Stimulated activated memory B cell treated with anti-CD40 and anti-IgM and Interleukin-4, amounts not matched to agents 10 μg/mL and 1 μg/mL and 100 μg/mL, for 72 hours (primary cell): ENCODE results near the gene KCNH2.

Source experiments
- ATAC-seq: fragments of 150-1000 bp; cut with Tn5 transposase; 2 replicates; pipeline ENCODE4 v1.10.0; 2021
- H3K27ac Mint-ChIP-seq: one replicate; pipeline ENCODE4 v1.8.0; 2022; ENCODE audit warnings: mild to moderate bottlenecking, mixed read lengths
- H3K27me3 Mint-ChIP-seq: one replicate; pipeline ENCODE4 v1.8.0; 2022; ENCODE audit warnings: mixed read lengths
- H3K36me3 Mint-ChIP-seq: one replicate; pipeline ENCODE4 v1.8.0; 2022; ENCODE audit warnings: mixed read lengths
- H3K4me1 Mint-ChIP-seq: one replicate; pipeline ENCODE4 v1.8.0; 2022; ENCODE audit warnings: mixed read lengths
- H3K4me3 Mint-ChIP-seq: one replicate; pipeline ENCODE4 v1.8.0; 2022; ENCODE audit warnings: mild to moderate bottlenecking, moderate library complexity, mixed read lengths
- H3K9me3 Mint-ChIP-seq: one replicate; pipeline ENCODE4 v1.8.0; 2022; ENCODE audit warnings: mixed read lengths

Gene KCNH2

DNA sequence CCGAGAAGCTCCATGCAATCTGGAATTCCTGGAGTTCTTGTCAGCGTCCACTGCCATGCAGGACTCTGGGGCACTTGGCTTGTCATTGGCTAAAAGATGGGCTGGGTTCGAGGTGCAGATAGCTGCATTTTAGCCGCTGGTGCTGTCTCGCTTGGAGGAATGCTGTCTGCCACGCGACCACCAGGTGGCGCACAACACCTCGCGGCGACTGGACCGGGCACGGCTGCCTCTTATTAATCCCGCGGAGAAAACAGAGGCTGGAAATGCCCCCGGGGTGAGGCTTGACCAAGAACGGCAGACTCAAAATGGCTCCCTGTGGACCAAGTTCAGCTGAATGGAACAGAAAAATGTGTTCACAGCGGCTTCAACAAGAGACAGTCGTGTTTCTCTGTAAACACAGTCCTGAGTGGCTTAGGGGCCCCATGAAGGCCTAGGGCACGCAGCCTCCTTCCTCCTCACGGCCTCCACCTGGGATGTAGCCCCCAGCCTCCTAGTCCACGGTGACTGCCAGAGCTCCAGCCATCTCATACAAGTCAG is 79.6 kb downstream of the KCNH2 start:
- Mint-ChIP-seq H3K27ac (peak overlapping the region; percentile 83), H3K4me3 (peak overlapping the region; percentile 66), H3K36me3 (peaks cover 6% of the 10 kb centered on the region), H3K4me1 (peaks cover 73% of the 10 kb centered on the region), H3K9me3 (peaks cover 5% of the 10 kb centered on the region), H3K27me3 (peaks cover 6% of the 10 kb centered on the region)
- ATAC-seq, result peak; percentile 74

DNA sequence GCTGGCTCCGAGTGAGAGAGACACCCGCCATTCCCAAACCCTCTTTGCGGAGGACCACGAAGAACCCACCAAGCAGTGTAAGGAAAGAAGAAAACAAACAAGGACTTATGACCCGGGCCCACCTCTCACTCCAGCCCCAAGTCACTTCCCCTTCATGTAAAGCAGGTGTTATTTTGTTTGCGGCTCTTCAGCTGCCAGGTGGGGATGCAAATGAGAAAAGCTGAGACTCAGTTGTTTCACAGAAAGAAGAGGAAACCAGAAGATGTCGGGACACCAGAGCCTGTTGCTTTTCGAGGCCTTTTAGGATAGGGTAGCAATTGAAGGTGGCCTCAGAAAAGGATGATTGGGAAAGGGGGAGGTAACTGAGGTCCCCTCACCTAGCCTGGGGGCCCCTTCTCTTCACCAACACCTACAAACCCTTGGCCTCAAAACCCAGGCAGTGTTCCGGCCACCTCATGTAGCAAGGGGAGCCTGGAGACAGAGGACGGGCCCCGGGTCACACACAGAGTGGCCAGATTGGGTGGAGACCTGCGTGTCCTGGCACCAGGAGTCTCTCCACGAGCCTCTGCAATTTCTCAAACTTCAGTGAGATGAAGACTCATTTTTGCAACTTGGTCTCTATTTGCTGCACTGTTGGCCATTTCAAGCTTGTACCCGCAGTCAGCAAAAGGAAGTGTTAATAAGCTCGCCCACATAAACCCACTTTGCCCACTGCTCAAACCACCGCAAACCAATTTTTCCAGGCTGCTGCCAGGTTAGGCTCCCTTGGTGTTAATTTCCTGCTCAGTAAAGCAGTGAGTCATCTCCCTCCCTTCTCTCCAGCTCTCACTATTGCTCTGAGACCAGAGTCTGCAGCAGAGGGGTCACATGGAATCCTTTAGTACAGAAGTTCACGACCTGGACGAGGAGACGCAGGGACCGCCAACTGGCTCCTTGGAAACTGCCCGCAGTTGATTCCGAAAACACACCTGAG is 80.3 kb downstream of the KCNH2 start:
- Mint-ChIP-seq H3K9me3 (peaks cover 5% of the 10 kb centered on the region), H3K27ac (peak overlapping the region; percentile 83), H3K4me3 (peak overlapping the region; percentile 66), H3K4me1 (peaks cover 68% of the 10 kb centered on the region), H3K27me3 (no peaks in the 10 kb centered on the region), H3K36me3 (peaks cover 6% of the 10 kb centered on the region)
- peak; percentile 85 for ATAC-seq

DNA sequence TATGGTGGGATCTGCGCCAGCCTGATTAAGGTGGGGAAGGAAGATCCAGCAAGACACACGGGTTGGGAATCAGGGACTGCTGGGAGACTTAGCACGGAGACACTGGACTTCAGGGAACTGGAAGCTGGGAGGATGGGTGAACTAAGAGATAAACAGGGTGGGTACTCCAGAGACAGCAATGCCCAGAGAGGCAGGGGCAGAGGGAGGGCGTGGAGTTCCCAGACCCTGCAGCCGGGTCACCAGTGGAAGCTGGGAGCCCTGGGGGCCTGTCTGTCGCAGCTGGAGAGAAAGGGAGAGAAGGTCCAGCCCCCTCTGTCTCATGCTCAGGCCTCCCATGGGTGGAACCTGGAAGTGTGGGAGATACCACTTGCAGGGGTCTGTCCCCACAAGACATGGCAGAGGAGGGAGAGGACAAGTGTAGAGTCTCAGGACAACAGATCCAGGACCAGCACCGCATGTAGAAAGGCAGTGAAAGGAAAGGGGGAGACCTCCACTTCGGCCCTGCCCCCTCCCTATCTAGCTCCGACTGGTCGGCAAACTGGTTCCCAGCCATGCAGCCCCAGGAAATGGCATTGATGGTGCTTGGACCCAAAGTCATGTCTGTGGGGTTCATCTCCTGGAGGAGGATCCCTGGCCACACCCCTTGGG is 81.4 kb downstream of the KCNH2 start:
- H3K27ac Mint-ChIP-seq, result peak overlapping the region; percentile 83
- H3K36me3 Mint-ChIP-seq, result peaks cover 6% of the 10 kb centered on the region
- no peaks in the 10 kb centered on the region for H3K27me3 Mint-ChIP-seq

DNA sequence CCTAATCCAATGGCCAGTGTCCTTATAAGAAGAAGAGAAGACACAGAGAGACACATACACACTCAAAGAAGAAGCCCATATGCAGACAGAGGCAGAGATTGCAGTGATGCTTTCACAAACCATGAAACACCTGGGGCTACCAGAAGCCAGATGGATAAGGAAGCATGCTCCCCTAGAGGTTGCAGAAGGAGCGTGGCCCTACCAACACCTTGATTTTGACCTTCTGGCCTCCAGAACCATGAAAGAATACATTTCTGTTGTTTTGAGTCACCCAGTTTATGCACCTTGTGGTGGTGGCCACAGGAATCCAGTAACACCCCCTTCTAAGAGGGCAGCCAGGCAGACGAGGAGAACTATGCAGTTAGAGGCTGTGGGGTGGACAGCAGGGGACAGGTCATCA is 82.3 kb downstream of the KCNH2 start:
- no peaks in the 10 kb centered on the region for H3K27me3 Mint-ChIP-seq
- H3K9me3 Mint-ChIP-seq, result peaks cover 5% of the 10 kb centered on the region
- H3K27ac Mint-ChIP-seq, result peak overlapping the region; percentile 83
- H3K36me3 Mint-ChIP-seq, result peaks cover 6% of the 10 kb centered on the region
- H3K4me1 Mint-ChIP-seq, result peaks cover 66% of the 10 kb centered on the region
- no peak overlapping the region for H3K4me3 Mint-ChIP-seq
- no peak for ATAC-seq

More for the DNA sequence above, 81.4 kb downstream of the KCNH2 start:
- Mint-ChIP-seq H3K4me1 (peaks cover 66% of the 10 kb centered on the region), H3K4me3 (no peak overlapping the region), H3K9me3 (peaks cover 5% of the 10 kb centered on the region)
- ATAC-seq, result no peak
